ENCODE results near the gene DNM3.
A peak's percentile ranks its signal among the peaks of the same experiment; 100 is the strongest.

GRCh38 chr1:171904778-171905450 is 63.6 kb downstream of the DNM3 start:
- TF ChIP-seq, protein P1, sequence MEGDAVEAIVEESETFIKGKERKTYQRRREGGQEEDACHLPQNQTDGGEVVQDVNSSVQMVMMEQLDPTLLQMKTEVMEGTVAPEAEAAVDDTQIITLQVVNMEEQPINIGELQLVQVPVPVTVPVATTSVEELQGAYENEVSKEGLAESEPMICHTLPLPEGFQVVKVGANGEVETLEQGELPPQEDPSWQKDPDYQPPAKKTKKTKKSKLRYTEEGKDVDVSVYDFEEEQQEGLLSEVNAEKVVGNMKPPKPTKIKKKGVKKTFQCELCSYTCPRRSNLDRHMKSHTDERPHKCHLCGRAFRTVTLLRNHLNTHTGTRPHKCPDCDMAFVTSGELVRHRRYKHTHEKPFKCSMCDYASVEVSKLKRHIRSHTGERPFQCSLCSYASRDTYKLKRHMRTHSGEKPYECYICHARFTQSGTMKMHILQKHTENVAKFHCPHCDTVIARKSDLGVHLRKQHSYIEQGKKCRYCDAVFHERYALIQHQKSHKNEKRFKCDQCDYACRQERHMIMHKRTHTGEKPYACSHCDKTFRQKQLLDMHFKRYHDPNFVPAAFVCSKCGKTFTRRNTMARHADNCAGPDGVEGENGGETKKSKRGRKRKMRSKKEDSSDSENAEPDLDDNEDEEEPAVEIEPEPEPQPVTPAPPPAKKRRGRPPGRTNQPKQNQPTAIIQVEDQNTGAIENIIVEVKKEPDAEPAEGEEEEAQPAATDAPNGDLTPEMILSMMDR (IDR thresholded peaks at IDR 0.05): no peak
- TF ChIP-seq POLR2A (IDR thresholded peaks at IDR 0.05): no peak
- TF ChIP-seq EP300 (IDR thresholded peaks at IDR 0.05): peak in 1 of 4 donors; percentile 6
